ENCODE data around the gene DNAH7.
"Not testable (repeated sequence)": the region's sequence is repeated elsewhere in the genome, so short reads cannot be mapped to it uniquely, and the experiment has no call there.

Gene DNAH7

GRCh38 chr2:195959341-195959740 is 109.3 kb downstream of the DNAH7 start:
- no peak for DNase-seq

GRCh38 chr2:195956725-195957124 is 111.9 kb downstream of the DNAH7 start:
- no peak for DNase-seq

DNA sequence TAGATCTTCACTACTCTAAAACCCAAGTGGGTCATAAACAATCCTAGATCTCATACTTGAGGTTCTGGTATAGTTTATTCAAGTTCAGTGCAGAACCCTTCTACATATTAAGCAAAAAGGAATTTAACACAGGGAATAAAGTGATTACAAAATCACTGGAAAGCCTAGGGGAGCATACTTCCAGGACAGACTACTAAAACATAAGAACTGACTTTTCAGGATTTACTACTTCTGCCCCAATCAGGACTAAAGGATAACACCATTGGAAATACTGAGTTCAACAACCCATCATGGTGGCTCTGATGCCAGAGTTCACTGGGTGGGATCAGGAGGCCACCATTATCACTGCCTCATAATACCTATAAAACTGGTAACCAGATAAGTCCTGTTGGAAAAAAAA is 123.6 kb downstream of the DNAH7 start:
- DNase-seq = no peak

- no peak for DNase-seq
These were observed 131.5 kb downstream of the DNAH7 start for GRCh38 chr2:195937176-195937575.

DNA sequence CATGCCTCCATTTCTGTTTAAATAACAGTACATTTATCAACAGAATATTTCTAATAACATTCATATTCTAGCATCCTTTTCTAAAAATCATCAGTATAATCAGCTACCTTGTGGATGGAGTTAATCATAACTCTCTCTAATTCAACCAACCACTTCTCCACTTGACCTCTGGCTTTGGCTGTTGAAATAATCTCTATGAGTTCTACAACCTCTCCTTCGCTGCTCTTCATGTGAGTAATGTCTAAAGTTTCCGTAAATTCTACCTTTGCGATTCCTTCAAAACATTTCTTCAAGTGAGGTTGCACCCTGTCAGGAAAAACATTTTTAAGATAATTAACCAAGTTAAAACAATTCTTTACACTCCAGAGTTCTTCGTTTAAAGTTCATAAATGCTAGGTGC is 134.2 kb downstream of the DNAH7 start:
- no peak for DNase-seq

GRCh38 chr2:195929531-195929930 is 139.1 kb downstream of the DNAH7 start:
- DNase-seq = no peak

DNA sequence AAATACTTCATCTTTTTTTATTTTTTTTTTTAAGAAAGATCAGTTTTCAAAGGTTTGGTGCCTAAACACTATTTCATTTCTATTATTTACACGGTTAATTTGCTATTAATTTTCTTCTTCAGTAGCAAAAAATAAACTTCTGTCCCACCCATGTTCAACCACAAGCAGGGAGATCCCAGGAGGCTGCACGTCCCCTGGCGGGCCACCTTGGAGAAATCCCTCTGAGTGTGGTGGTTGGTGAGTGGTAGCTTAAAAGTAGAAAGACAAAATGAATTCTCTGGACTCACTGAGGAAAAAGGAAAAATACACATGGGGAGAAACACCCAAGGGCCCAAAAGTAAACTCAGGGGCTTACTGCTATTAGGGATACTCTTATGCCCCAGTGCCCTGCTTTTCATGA is 143.5 kb downstream of the DNAH7 start:
- no peak for DNase-seq

DNA sequence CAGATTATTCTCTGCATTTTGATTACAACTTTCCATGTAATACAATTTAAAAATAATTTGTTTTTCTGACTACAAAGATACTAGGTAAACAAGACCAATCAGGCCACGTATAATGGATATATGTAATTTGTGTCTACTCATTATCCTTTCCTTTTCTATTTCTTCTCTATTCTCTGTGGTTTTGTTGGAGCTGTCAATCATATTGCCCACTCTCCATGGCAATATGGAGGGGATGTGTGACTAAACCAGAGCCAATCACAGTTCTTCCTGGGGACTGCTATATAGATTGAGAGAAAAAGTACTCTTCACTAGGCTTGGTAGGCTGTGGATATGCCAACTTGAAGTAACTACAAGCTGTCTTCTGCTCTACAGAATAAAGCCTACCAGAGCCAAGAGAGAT is 144.7 kb downstream of the DNAH7 start:
- no peak for DNase-seq

GRCh38 chr2:195917021-195917600 is 151.5 kb downstream of the DNAH7 start:
- DNase-seq = not testable (repeated sequence)

DNA sequence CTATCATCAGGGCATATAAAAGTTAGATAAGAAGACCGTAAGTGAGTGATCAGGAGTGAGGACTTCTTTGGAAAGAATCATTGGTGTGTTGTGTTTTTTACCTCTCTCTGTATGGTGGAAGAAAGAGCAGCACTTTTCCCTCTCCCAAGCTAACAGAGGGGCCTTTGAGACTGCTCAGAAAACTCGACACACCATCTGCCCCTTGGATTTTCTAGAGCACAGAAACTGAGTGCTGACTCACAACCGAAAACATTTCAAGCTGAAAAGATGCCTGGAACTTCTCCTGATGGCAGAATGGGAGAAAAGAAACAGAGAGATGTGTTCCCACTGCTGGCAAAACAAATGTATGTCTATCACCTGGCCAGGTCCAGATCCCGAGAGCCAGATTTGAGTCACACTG is 156.6 kb downstream of the DNAH7 start:
- DNase-seq = peak; percentile 64

GRCh38 chr2:195910570-195910969 is 158.1 kb downstream of the DNAH7 start:
- no peak for DNase-seq

- DNase-seq = no peak
These were observed 158.7 kb downstream of the DNAH7 start for GRCh38 chr2:195909926-195910325.

DNA sequence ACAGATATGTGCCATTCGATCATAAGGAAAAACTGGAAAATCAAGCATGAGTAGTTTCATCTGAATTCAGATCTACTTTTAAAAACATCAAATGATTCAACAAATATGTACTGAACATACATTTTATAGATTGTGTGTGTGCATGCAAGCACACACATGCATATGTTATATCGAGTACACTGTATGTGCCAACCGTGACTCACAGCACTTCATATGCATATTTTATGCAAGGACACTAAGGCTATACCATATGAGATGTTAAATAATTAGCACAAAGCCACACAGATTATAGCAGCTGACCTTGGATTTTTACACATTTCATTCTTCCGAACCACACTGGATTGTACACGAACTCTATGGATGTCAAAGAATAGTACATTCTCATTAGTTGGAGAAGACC is 161.2 kb downstream of the DNAH7 start:
- DNase-seq = no peak

- no peak for DNase-seq
These were observed 164.7 kb downstream of the DNAH7 start for GRCh38 chr2:195903956-195904355.

- no peak for DNase-seq
These were observed 165.8 kb downstream of the DNAH7 start for GRCh38 chr2:195902857-195903256.

GRCh38 chr2:195899226-195899625 is 169.4 kb downstream of the DNAH7 start:
- DNase-seq = no peak

GRCh38 chr2:195898505-195899191 is 170.0 kb downstream of the DNAH7 start:
- DNase-seq = no peak

- no peak for DNase-seq
These were observed 177.6 kb downstream of the DNAH7 start for GRCh38 chr2:195891081-195891480.

DNA sequence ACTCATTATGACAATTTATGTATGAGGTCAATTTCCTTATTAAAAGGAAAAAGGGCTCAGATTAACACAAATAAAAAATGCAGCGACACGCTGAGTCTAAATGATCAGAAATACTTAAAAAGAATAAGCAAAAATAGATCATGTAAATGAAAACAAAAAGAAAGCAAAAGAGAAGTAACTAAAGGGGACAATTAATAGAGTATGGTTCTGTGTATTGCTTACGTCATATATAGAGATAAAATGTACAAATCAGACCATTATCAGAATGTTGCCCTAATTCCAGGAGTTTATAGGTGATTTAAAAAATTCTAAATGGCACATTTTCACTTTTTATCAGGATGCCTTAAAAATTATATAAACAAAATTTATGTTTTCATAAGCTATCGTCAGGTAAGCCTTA is 189.5 kb downstream of the DNAH7 start:
- DNase-seq = no peak

- DNase-seq = no peak
These were observed 197.3 kb downstream of the DNAH7 start for GRCh38 chr2:195871326-195871725.

DNA sequence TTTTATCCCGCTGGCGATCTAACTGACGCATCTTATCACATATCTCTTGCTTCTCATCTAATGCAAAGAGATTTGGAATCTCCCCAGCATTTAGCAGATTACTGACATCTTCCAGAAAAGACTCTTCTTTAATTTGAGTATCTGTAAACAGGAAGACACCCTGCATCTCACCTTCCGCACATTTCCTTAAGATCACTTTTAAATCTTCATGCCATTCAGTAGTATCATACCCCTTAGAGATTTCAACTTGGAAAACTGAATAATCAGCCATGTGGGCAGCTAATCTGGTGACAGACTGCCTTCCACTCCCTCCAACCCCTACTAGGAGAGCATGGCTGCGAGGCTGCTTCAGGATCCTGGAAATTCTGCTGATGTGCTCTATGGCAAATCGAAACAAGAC is 204.3 kb downstream of the DNAH7 start:
- DNase-seq = no peak

GRCh38 chr2:195863564-195863963 is 205.1 kb downstream of the DNAH7 start:
- DNase-seq = no peak

DNA sequence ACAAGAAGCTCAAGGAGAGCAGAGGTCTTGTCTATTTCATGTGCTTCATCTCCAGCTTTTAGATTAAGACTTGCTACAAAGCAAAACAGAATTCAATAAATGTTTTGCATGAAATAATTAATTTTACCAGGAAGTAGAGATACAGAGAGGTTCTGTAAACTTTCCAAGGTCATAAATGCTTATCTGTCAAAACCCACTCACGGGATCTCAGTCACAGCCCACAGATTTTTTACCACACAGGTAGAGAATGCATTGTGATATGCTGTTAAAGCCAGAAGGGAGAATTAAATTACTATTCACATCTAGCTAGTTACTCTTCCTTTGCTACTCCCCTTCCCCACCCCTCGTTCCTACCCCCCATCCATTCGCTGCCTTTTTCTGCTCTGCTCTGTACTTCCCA is 205.5 kb downstream of the DNAH7 start:
- DNase-seq = no peak

GRCh38 chr2:195861821-195862220 is 206.8 kb downstream of the DNAH7 start:
- no peak for DNase-seq

DNA sequence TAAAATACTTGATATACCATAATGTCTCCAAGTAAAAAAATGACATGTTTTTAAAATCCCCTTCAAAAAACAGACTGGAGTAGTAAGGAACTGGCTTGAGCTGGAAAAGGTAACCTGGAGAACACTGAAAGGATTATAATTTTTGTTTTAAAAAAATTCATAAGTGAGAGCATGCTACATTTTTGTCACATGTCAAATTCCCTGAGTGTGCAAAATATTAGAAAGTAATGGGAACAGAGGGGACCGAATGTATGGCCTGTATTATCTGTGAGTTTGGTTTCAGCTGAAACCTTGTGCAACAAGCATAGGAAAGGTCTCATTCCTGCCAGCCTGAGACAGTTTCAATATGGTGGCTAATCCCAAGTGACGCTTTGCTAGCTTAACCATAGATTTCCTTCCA is 209.1 kb downstream of the DNAH7 start:
- DNase-seq = no peak

Data from islet precursor cell (in vitro differentiated cells).